ENCODE measurements around the gene ZBTB46. TPM values are rescaled to one million over a fixed set of nuclear protein-coding genes. Genes with fewer than 3 reads are reported as not detected.

Gene ZBTB46
- total RNA-seq, 1 experiment from 2014 or later, result 3.6 TPM

GRCh38 chr20:63696628-63697356, 134.3 kb downstream of the ZBTB46 start, which contains the start of gene TNFRSF6B:
TNFRSF6B (plus strand) TSS chr20:63696652; CDS start chr20:63696768, 116 bp downstream.
- H3K9me2 ChIP-seq (ENCODE audit: insufficient read depth), result no peaks in the 10 kb centered on the region
- 0 out of 2 replicates have a peak, but pooled peaks cover 5% of the 10 kb centered on the region for H3K79me2 ChIP-seq (ENCODE audit: low read depth)
- H3K27ac ChIP-seq, result no peak within 1 kb of the TSS
- H3K4me2 ChIP-seq, result no peak within 1 kb of the TSS
- no peak within 1 kb of the TSS for H2AFZ ChIP-seq
- H3K36me3 ChIP-seq (ENCODE audit: low read depth), result no peaks in the 10 kb centered on the region
- peaks cover 25% of the 10 kb centered on the region for H3K4me1 ChIP-seq (replicated peaks; ENCODE audit: insufficient read depth)
- intact Hi-C loops (cut with micrococcal nuclease; ENCODE audit: unreplicated experiment), result no loop called here
- no peaks in the 10 kb centered on the region for H3K9me3 ChIP-seq (ENCODE audit: insufficient read depth, low read depth)
- CTCF ChIA-PET, result no interaction called here
- H3K27me3 ChIP-seq (ENCODE audit: insufficient read depth, low read depth), result no peaks in the 10 kb centered on the region
- POLR2A ChIA-PET (ENCODE audit: unreplicated experiment), result interaction anchor here (0.7 kb wide), 1 partner anchor 43 kb away, joined by 3 read pairs; the partner anchor contains the start of gene SLC2A4RG
- H4K20me1 ChIP-seq (ENCODE audit: insufficient read depth), result 0 out of 2 replicates have a peak, but pooled peaks cover 3% of the 10 kb centered on the region
- H3F3A ChIP-seq (ENCODE audit: insufficient read depth, low read depth), result peaks cover 61% of the 10 kb centered on the region
- TF ChIP-seq CTCF (conservative IDR thresholded peaks at IDR 0.05) (no peak), EZH2 (IDR thresholded peaks at IDR 0.05; ENCODE audit: low read depth) (no peak)
- peak in 1 of 2 experiments; percentile 32 for DNase-seq
- BruUV-seq (replicated peaks), result no TSS peak
- H3K4me3 ChIP-seq, result no peak within 1 kb of the TSS

DNA sequence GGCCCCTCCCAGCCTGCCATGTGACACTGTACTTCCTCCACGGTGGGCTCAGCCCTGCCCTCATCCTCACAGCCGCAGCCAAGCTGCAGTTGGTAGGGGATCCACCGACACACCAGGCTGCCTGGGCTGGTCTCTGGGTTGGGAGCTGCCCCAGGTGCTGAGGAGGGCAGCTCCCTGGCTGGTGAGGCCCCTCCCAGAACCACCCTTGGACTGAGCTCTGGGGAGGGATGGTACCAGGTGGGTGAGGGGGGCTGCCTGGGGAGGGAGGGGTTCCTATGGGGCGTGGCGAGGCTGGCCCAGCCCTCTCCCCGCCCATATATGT, 134.8 kb downstream of the ZBTB46 start:
- ChIA-PET POLR2A (ENCODE audit: unreplicated experiment) (interaction anchor here (0.6 to 0.7 kb wide), 2 partner anchors 12 to 15 kb away, joined by 3 read pairs; partner anchors contain the start of genes ARFRP1 and ZGPAT), CTCF (no interaction called here)
- Histone ChIP-seq H4K20me1 (ENCODE audit: insufficient read depth) (0 out of 2 replicates have a peak, but pooled peaks cover 3% of the 10 kb centered on the region), H3K4me3 (no peak overlapping the region), H3K9me2 (ENCODE audit: insufficient read depth) (no peaks in the 10 kb centered on the region), H2AFZ (no peak overlapping the region), H3K4me2 (no peak overlapping the region), H3K36me3 (ENCODE audit: low read depth) (no peaks in the 10 kb centered on the region), H3K9me3 (ENCODE audit: insufficient read depth, low read depth) (no peaks in the 10 kb centered on the region), H3F3A (ENCODE audit: insufficient read depth, low read depth) (peaks cover 63% of the 10 kb centered on the region), H3K27me3 (ENCODE audit: insufficient read depth, low read depth) (no peaks in the 10 kb centered on the region), H3K27ac (no peak overlapping the region), H3K79me2 (ENCODE audit: low read depth) (0 out of 2 replicates have a peak, but pooled peaks cover 5% of the 10 kb centered on the region), H3K4me1 (replicated peaks; ENCODE audit: insufficient read depth) (peaks cover 30% of the 10 kb centered on the region)
- TF ChIP-seq CTCF (conservative IDR thresholded peaks at IDR 0.05) (no peak), EZH2 (IDR thresholded peaks at IDR 0.05; ENCODE audit: low read depth) (no peak)
- intact Hi-C loops (cut with micrococcal nuclease; ENCODE audit: unreplicated experiment), result no loop called here
- DNase-seq, result peak in 1 of 2 experiments; percentile 28
- no TSS peak for BruUV-seq (replicated peaks)

- Histone ChIP-seq H2AFZ (no peak overlapping the region), H3K4me3 (no peak overlapping the region), H3K9me2 (ENCODE audit: insufficient read depth) (no peaks in the 10 kb centered on the region), H3K27me3 (ENCODE audit: insufficient read depth, low read depth) (no peaks in the 10 kb centered on the region), H3K27ac (no peak overlapping the region), H3K79me2 (ENCODE audit: low read depth) (0 out of 2 replicates have a peak, but pooled peaks cover 5% of the 10 kb centered on the region), H3K36me3 (ENCODE audit: low read depth) (no peaks in the 10 kb centered on the region), H4K20me1 (ENCODE audit: insufficient read depth) (0 out of 2 replicates have a peak, but pooled peaks cover 3% of the 10 kb centered on the region), H3K4me2 (no peak overlapping the region), H3K9me3 (ENCODE audit: insufficient read depth, low read depth) (no peaks in the 10 kb centered on the region), H3F3A (ENCODE audit: insufficient read depth, low read depth) (peaks cover 63% of the 10 kb centered on the region), H3K4me1 (replicated peaks; ENCODE audit: insufficient read depth) (peaks cover 36% of the 10 kb centered on the region)
- no TSS peak for BruUV-seq (replicated peaks)
- peak in 1 of 2 experiments; percentile 33 for DNase-seq
- intact Hi-C loops (cut with micrococcal nuclease; ENCODE audit: unreplicated experiment), result no loop called here
- CTCF ChIA-PET, result no interaction called here
- POLR2A ChIA-PET (ENCODE audit: unreplicated experiment), result interaction anchor here (0.6 to 0.7 kb wide), 2 partner anchors 12 to 14 kb away, joined by 3 read pairs; partner anchors contain the start of genes ARFRP1 and ZGPAT
- no peak for TF ChIP-seq CTCF (conservative IDR thresholded peaks at IDR 0.05)
- TF ChIP-seq EZH2 (IDR thresholded peaks at IDR 0.05; ENCODE audit: low read depth), result no peak
Measured at GRCh38 chr20:63695424-63696305, 135.4 kb downstream of the ZBTB46 start.
